Epithelial cell of proximal tubule (primary cell): ENCODE measurements around the gene HDAC9. TPM values are rescaled to one million over a fixed set of nuclear protein-coding genes. Genes with fewer than 3 reads are reported as not detected.

Source experiments
- DNase-seq: peaks from one replicate; pipeline ENCODE4 v3.0.0-alpha.2; 2011; ENCODE audit warnings: low read depth
- H3K4me3 ChIP-seq: 2 replicates; pipeline ENCODE4 v1.5.1; 2011; ENCODE audit warnings: low read depth, mild to moderate bottlenecking, low read length
- CTCF ChIP-seq: conservative IDR thresholded peaks from 2 replicates; pipeline ENCODE4 v1.5.1; 2012; ENCODE audit warnings: low read depth, mild to moderate bottlenecking, low read length
- total RNA-seq: library from RNA; depleted of rRNA; stranded (reverse); fragments of >200 nt; gene quantifications from 2 replicates; pipeline ENCODE4 v1.2.3, GENCODE V29; 2015

Gene HDAC9
- total RNA-seq, 1 donor from 2014 or later = 35.5 TPM

GRCh38 chr7:18792871-18793595, 297.5 kb downstream of the HDAC9 start:
- TF ChIP-seq CTCF = no peak
- DNase-seq = peak; percentile 26
- no peak overlapping the region for H3K4me3 ChIP-seq

- DNase-seq = no peak
- no peak overlapping the region for H3K4me3 ChIP-seq
- TF ChIP-seq CTCF = no peak
Measured at GRCh38 chr7:18796216-18796615, 300.7 kb downstream of the HDAC9 start.

GRCh38 chr7:18798088-18798906, 302.7 kb downstream of the HDAC9 start:
- no peak for DNase-seq
- no peak for TF ChIP-seq CTCF
- H3K4me3 ChIP-seq = no peak overlapping the region

GRCh38 chr7:18799899-18800298, 304.4 kb downstream of the HDAC9 start:
- no peak for DNase-seq
- TF ChIP-seq CTCF = no peak
- no peak overlapping the region for H3K4me3 ChIP-seq

GRCh38 chr7:18803923-18804322, 308.4 kb downstream of the HDAC9 start:
- no peak overlapping the region for H3K4me3 ChIP-seq
- DNase-seq = no peak

GRCh38 chr7:18806177-18806576, 310.6 kb downstream of the HDAC9 start:
- no peak for TF ChIP-seq CTCF
- no peak for DNase-seq
- no peak overlapping the region for H3K4me3 ChIP-seq

More at GRCh38 chr7:18803923-18804322, 308.4 kb downstream of the HDAC9 start:
- no peak for TF ChIP-seq CTCF

- TF ChIP-seq CTCF = no peak
- H3K4me3 ChIP-seq = no peak overlapping the region
- DNase-seq = no peak
Measured at GRCh38 chr7:18808026-18808425, 312.5 kb downstream of the HDAC9 start.
